GM12801 (cell line): ENCODE results near the gene CNTNAP4.

ENCODE experiments used
- TF ChIP-seq, protein P1 (sequence below): IDR thresholded peaks from one replicate; pipeline ENCODE4 v1.5.1; 2011; ENCODE audit warnings: control low read depth; ENCODE audit not compliant: insufficient read length; ENCODE audit errors: extremely low read depth

The CNTNAP4 gene

DNA sequence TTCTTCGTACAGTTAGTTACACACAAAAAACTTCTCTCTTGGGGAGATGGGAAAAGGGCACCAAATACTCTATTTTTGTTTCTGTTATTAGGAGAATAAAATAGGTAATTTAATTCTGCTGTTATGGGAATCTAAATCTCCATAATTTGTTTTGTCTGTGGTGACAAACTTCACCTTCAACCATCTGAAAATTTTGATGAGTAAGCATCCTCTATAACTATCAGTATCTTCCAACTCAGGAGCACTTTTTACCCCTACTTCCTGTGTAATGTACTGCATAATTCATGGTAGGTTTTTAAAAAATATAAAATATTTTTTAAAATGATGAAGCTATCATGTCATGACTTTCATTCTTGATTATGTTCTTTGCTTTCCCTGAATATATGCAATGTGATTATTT is 33.6 kb upstream of the CNTNAP4 start:
- TF ChIP-seq, protein P1, sequence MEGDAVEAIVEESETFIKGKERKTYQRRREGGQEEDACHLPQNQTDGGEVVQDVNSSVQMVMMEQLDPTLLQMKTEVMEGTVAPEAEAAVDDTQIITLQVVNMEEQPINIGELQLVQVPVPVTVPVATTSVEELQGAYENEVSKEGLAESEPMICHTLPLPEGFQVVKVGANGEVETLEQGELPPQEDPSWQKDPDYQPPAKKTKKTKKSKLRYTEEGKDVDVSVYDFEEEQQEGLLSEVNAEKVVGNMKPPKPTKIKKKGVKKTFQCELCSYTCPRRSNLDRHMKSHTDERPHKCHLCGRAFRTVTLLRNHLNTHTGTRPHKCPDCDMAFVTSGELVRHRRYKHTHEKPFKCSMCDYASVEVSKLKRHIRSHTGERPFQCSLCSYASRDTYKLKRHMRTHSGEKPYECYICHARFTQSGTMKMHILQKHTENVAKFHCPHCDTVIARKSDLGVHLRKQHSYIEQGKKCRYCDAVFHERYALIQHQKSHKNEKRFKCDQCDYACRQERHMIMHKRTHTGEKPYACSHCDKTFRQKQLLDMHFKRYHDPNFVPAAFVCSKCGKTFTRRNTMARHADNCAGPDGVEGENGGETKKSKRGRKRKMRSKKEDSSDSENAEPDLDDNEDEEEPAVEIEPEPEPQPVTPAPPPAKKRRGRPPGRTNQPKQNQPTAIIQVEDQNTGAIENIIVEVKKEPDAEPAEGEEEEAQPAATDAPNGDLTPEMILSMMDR, result no peak

DNA sequence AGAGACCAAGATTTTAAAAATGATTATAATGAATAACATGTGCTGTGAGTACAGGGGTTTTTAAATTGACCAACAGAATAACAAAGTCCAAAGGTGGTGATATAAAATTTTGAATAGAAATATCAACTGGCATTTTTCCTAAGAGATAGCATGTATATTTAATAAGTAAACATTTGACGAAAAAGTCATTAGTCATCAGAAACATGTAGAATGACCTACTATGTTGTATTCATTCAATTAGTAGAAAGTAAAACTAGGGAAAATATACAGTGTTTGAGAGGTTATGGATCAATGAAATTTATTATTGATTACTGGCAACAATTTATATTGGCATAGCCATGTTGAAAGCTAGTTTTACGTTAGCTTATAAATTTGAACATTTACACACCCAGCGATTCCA is 30.6 kb upstream of the CNTNAP4 start:
- TF ChIP-seq, protein P1, result no peak

DNA sequence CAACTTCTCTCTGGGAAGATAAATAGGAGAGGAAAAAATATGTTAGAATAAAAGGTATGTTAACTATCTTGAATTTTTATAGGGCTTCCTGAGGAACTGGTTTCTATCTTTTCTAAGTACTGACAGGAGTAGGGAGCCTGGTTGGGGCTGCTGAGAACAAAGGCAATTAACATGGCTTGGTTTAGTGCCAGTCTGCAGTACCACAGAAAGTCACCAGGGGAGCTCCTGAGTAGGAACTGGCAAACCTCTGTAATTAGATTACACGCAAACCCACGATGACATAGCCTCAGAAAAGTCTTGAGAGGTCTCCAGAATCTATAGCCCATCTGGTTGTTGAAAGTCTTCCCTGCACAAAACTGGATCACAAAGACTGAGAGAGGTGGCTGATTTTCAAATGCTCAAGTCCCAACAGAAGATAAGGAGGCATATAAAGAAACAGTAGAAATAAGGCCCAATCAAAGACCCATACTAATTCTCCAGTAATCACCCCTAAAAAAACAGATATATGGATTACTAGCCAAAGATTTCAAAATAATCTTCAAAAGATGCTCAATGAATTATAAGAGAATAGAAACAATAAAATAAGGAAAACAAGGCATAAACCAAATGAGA is 11.7 kb upstream of the CNTNAP4 start:
- TF ChIP-seq, protein P1, result no peak

DNA sequence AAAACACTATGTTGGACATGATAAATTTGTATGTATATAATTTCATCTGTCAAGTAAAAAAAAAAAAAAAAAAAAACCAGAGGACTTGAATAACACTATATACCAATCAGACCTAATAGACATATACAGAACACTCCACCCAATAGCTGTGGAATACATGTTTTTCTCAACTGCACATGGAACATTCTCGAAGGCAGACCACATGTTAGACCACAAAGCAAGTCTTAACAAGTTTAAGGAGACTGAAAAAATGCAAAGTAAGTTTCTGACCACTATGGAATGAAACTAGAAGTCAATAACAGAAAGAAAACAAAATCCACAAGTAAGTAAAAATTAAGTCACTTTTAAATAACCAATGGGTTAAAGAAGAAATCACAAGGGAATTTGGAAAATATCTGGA is 8.4 kb upstream of the CNTNAP4 start:
- TF ChIP-seq, protein P1, result no peak

DNA sequence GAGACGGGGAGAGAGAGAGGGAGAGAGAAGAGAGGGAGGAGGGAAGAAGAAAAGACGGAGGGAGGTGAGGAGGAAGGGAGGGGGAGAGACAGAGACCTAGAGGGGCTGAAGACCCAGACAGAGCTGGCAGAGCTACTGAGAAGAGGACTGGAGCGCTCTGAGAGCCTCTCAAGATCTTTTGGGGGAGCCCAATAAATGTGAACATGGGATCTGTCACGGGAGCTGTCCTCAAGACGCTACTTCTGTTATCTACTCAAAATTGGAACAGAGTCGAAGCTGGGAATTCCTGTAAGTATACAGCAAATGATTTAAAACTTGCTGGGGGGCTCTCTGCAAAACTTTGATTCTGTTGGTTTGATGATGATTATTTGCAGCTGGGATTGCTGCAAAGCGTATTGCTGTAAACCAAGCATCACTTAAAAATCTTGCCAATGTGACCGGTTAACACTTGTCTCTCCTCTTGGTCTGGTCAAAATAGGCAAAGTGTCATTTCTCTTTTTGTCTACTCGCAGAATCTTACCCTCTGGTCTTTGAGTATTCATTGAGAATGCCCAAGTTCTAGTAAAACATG is 344 bp downstream of the CNTNAP4 start:
- TF ChIP-seq, protein P1, result no peak

DNA sequence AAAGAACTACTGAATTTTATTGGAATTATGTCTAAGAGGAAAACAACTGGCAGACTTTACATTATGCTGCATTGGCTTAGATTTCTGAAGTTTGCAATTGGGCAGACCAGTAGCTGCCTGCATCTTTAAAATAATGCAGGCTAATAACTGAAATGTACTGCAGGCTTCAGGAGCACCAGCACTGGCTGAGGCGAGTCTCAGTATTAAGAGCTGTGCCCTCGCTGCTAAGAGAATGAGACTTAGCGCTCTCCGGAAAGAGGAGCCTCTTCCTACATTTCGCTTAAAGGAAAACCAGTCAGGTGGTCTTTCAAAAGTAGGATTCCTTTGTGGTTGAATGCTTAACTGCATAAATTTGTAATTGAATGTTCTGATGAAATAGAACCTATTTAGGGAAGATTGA is 885 bp downstream of the CNTNAP4 start:
- TF ChIP-seq, protein P1, result no peak

DNA sequence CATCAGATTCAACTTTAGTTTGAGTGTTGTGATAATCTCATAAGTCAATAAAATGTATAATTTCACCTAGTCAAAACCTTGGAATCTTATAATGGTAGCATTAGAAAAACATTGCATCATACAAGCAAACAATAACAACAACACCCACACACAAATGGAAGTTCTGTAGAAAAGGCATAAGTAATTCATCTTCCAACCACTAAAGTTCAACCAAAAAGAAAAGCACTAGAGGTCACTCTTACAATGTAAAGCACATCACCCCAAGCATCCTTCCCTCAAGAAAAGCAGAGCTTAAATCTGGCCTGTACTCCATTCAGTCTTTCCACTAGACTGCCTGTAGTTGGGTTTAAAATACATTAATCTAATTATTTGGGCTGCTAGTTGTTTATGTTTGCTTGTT is 1.8 kb downstream of the CNTNAP4 start:
- TF ChIP-seq, protein P1, result no peak
